Liver (tissue), 9 donors: ENCODE measurements around the gene SLC25A53. TPM values are rescaled to one million over a fixed set of nuclear protein-coding genes. Genes with fewer than 3 reads are reported as not detected.

Experiments used
- DNase-seq: peaks from one replicate; pipeline ENCODE4 v3.0.0-alpha.2; 2017; ENCODE audit warnings: low spot score
- H3K27ac ChIP-seq, 2 donors: one replicate each; pipeline ENCODE4 v1.7.0; 2013; ENCODE audit warnings: inconsistent platforms in 2 of 2, low read length in 2 of 2, control low read depth in 1 of 2, low read depth in 1 of 2, mild to moderate bottlenecking in 1 of 2
- H3K27me3 ChIP-seq, 4 donors: one replicate each; pipeline versions ENCODE4 v1.6.1 to v1.7.0; 2013; ENCODE audit warnings: low read length in 3 of 4, inconsistent platforms in 1 of 4, mild to moderate bottlenecking in 1 of 4, moderate library complexity in 1 of 4; ENCODE audit not compliant: control insufficient read depth in 4 of 4, insufficient read depth in 4 of 4
- H3K36me3 ChIP-seq, 4 donors: one replicate each; pipeline versions ENCODE4 v1.6.1 to v1.7.0; 2013; ENCODE audit warnings: low read length in 3 of 4, mild to moderate bottlenecking in 3 of 4, low read depth in 1 of 4, moderate library complexity in 1 of 4; ENCODE audit not compliant: control insufficient read depth in 4 of 4, insufficient read depth in 3 of 4
- H3K4me1 ChIP-seq, 4 donors: one replicate each; pipeline versions ENCODE4 v1.6.1 to v1.7.0; 2013; ENCODE audit warnings: low read length in 3 of 4, mild to moderate bottlenecking in 3 of 4, moderate library complexity in 1 of 4; ENCODE audit not compliant: control insufficient read depth in 4 of 4, insufficient read depth in 4 of 4
- H3K4me3 ChIP-seq, 3 donors: one replicate each; pipeline versions ENCODE4 v1.6.1 to v1.7.0; 2013; ENCODE audit warnings: low read length in 3 of 3, control low read depth in 1 of 3, low read depth in 1 of 3, mild to moderate bottlenecking in 1 of 3
- H3K9ac ChIP-seq, 2 donors: one replicate each; pipeline ENCODE4 v1.7.0; 2013; ENCODE audit warnings: low read length in 2 of 2, mild to moderate bottlenecking in 2 of 2, moderate library complexity in 2 of 2, control low read depth in 1 of 2, low read depth in 1 of 2
- H3K9me3 ChIP-seq, 4 donors: one replicate each; pipeline versions ENCODE4 v1.6.1 to v1.7.0; 2013; ENCODE audit warnings: low read length in 3 of 4; ENCODE audit not compliant: control insufficient read depth in 4 of 4
- ATF3 ChIP-seq: IDR thresholded peaks from 2 replicates; pipeline ENCODE4 v1.6.1; 2016; ENCODE audit warnings: antibody characterized with exemption
- CTCF ChIP-seq: fragments of 150-350 bp; IDR thresholded peaks from 2 replicates; pipeline ENCODE4 v1.5.1; 2017; ENCODE audit warnings: improper control_type of control experiment, low read depth, low read length; ENCODE audit not compliant: missing input control
- EGR1 ChIP-seq, 2 donors: IDR thresholded peaks; 2 replicates each; pipeline ENCODE4 v1.6.1; 2016 to 2018; ENCODE audit warnings: antibody characterized with exemption in 2 of 2, low read depth in 2 of 2
- FOXA1 ChIP-seq: IDR thresholded peaks from 2 replicates; pipeline ENCODE4 v1.6.1; 2016; ENCODE audit warnings: antibody characterized with exemption
- FOXA2 ChIP-seq: IDR thresholded peaks from 2 replicates; pipeline ENCODE4 v1.6.1; 2016; ENCODE audit warnings: antibody characterized with exemption
- GABPA ChIP-seq, 2 donors: IDR thresholded peaks in 1 of 2; conservative IDR thresholded peaks in 1 of 2; 2 replicates each; pipeline ENCODE4 v1.6.1; 2016; ENCODE audit warnings: antibody characterized with exemption in 2 of 2, mild to moderate bottlenecking in 1 of 2, moderate library complexity in 1 of 2
- HNF4A ChIP-seq, 2 donors: conservative IDR thresholded peaks; 2 replicates each; pipeline ENCODE4 v1.6.1; 2016; ENCODE audit warnings: antibody characterized with exemption in 2 of 2, mild to moderate bottlenecking in 2 of 2
- HNF4G ChIP-seq: IDR thresholded peaks from 2 replicates; pipeline ENCODE4 v1.6.1; 2016; ENCODE audit warnings: antibody characterized with exemption
- JUND ChIP-seq, 2 donors: IDR thresholded peaks; 2 replicates each; pipeline ENCODE4 v1.6.1; 2016; ENCODE audit warnings: antibody characterized with exemption in 2 of 2
- MAX ChIP-seq: IDR thresholded peaks from 2 replicates; pipeline ENCODE4 v1.6.1; 2016; ENCODE audit warnings: antibody characterized with exemption
- NR2F2 ChIP-seq: IDR thresholded peaks from 2 replicates; pipeline ENCODE4 v1.6.1; 2016; ENCODE audit warnings: antibody characterized with exemption
- RAD21 ChIP-seq, 2 donors: IDR thresholded peaks; 2 replicates each; pipeline ENCODE4 v1.6.1; 2016; ENCODE audit warnings: antibody characterized with exemption in 2 of 2, mild to moderate bottlenecking in 2 of 2
- REST ChIP-seq: IDR thresholded peaks from 2 replicates; pipeline ENCODE4 v1.6.1; 2016; ENCODE audit warnings: antibody characterized with exemption, mild to moderate bottlenecking
- RXRA ChIP-seq, 2 donors: IDR thresholded peaks; 2 replicates each; pipeline ENCODE4 v1.6.1; 2017 to 2018; ENCODE audit warnings: antibody characterized with exemption in 2 of 2, mild to moderate bottlenecking in 1 of 2
- SP1 ChIP-seq: IDR thresholded peaks from 2 replicates; pipeline ENCODE4 v1.6.1; 2018; ENCODE audit warnings: antibody characterized with exemption, mild to moderate bottlenecking
- TAF1 ChIP-seq: conservative IDR thresholded peaks from 2 replicates; pipeline ENCODE4 v1.6.1; 2016; ENCODE audit warnings: antibody characterized with exemption, mild to moderate bottlenecking
- YY1 ChIP-seq: IDR thresholded peaks from 2 replicates; pipeline ENCODE4 v1.6.1; 2016; ENCODE audit warnings: antibody characterized with exemption, mild to moderate bottlenecking
- ZBTB33 ChIP-seq: IDR thresholded peaks from 2 replicates; pipeline ENCODE4 v1.6.1; 2016; ENCODE audit warnings: antibody characterized with exemption
- WGBS: extraction: QIAGEN DNeasy Blood & Tissue Kit; methylation state at CpG from one replicate; pipeline ENCODE4 v1.1.7; 2013; 5-methylcytosine and 5-hydroxymethylcytosine counted together
- polyA plus RNA-seq, 2 donors: library from polyadenylated mRNA; stranded (reverse) in 1 of 2; unstranded in 1 of 2; fragments of 200-250 nt in 1 of 2; fragments of >200 nt in 1 of 2; fragmentation: Nextera tagmentation in 1 of 2; extraction: Ambion mirVana in 1 of 2; gene quantifications; one replicate each; pipeline versions ENCODE4 v1.2.1 to v1.2.3, GENCODE V29; 2013 to 2015
- total RNA-seq, 2 donors: library from RNA; depleted of rRNA; stranded (reverse); fragments of >200 nt; gene quantifications; one replicate each; pipeline ENCODE4 v1.2.3, GENCODE V29; 2014
- donor health status: healthy.
- donor health status: healthy.
- donor health status: healthy.
- donor health status: healthy.
- donor health status: healthy.

SLC25A53 gene
- total and polyA plus RNA-seq, 4 donors, result 2.8 to 8.5 (median 7.1) TPM

- 88% methylated on average over 5 of the region's 5 CpGs for WGBS
- peaks cover 0 to 3% (median 0%) of the 10 kb centered on the region in 4 donors for H3K27me3 ChIP-seq
- no peak overlapping the region for H3K4me3 ChIP-seq
- TF ChIP-seq FOXA2 (no peak), HNF4G (no peak), FOXA1 (no peak), GABPA (IDR thresholded peaks at IDR 0.05 in 1 of 2, conservative IDR thresholded peaks at IDR 0.05 in 1 of 2) (no peak), SP1 (no peak), HNF4A (conservative IDR thresholded peaks at IDR 0.05) (no peak), EGR1 (IDR thresholded peaks at IDR 0.05; ENCODE audit: low read depth in 2 of 2) (no peak), MAX (no peak), NR2F2 (no peak), REST (no peak), RXRA (IDR thresholded peaks at IDR 0.05) (no peak), YY1 (no peak), RAD21 (IDR thresholded peaks at IDR 0.05) (no peak), ZBTB33 (no peak)
- no peak overlapping the region for H3K9ac ChIP-seq
- no peaks in the 10 kb centered on the region for H3K9me3 ChIP-seq
- H3K36me3 ChIP-seq, result peaks cover 0 to 9% (median 7%) of the 10 kb centered on the region in 4 donors
- no peak overlapping the region for H3K27ac ChIP-seq
- peaks cover 0 to 4% (median 0%) of the 10 kb centered on the region in 4 donors for H3K4me1 ChIP-seq
- DNase-seq, result no peak
Observed at GRCh38 chrX:104134583-104135261, 22.1 kb downstream of the SLC25A53 start.

GRCh38 chrX:104130808-104131207 is 26.0 kb downstream of the SLC25A53 start:
- DNase-seq, result no peak
- H3K27ac ChIP-seq, result no peak overlapping the region
- no peaks in the 10 kb centered on the region for H3K4me1 ChIP-seq
- H3K9me3 ChIP-seq, result no peaks in the 10 kb centered on the region
- no peak overlapping the region for H3K4me3 ChIP-seq
- H3K27me3 ChIP-seq, result peaks cover 0 to 3% (median 0%) of the 10 kb centered on the region in 4 donors
- peaks cover 0 to 9% (median 7%) of the 10 kb centered on the region in 4 donors for H3K36me3 ChIP-seq
- no peak overlapping the region for H3K9ac ChIP-seq
- 98% methylated on average over 6 of the region's 6 CpGs for WGBS
- TF ChIP-seq SP1 (no peak), MAX (no peak), TAF1 (no peak), FOXA1 (no peak), GABPA (IDR thresholded peaks at IDR 0.05 in 1 of 2, conservative IDR thresholded peaks at IDR 0.05 in 1 of 2) (no peak), RAD21 (IDR thresholded peaks at IDR 0.05) (no peak), NR2F2 (no peak), FOXA2 (no peak), EGR1 (IDR thresholded peaks at IDR 0.05; ENCODE audit: low read depth in 2 of 2) (no peak), REST (no peak), CTCF (no peak), HNF4A (conservative IDR thresholded peaks at IDR 0.05) (no peak), JUND (IDR thresholded peaks at IDR 0.05) (no peak), RXRA (IDR thresholded peaks at IDR 0.05) (no peak), ATF3 (no peak)
